GM12878 (cell line): ENCODE results near the gene GPATCH2L. TPM values are rescaled to one million over a fixed set of nuclear protein-coding genes. Genes with fewer than 3 reads are reported as not detected.

Experiments used
- ATAC-seq: fragments of 200-7000 bp; cut with Tn5 transposase; 3 replicates; pipeline ENCODE4 v1.9.1; 2020; ENCODE audit warnings: mild to moderate bottlenecking, moderate library complexity
- BruUV-seq: library from RNA; stranded (reverse); fragments of 400-500 nt; replicated peaks from 2 replicates; lab custom pipeline; 2021; lab: Mats Ljungman, UMichigan
- CTCF ChIA-PET: fragments of 300-600 bp; sonication (Branson Sonifier 250); formaldehyde crosslinking; extraction: SDS; loops from one replicate; lab custom pipeline; 2021; ENCODE audit warnings: inconsistent platforms; lab: Yijun Ruan, JAX
- POLR2A ChIA-PET: fragments of 350-600 bp; formaldehyde crosslinking; extraction: SDS; loops from one replicate; lab custom pipeline; 2021; ENCODE audit warnings: inconsistent platforms; lab: Charles Lee
- RAD21 ChIA-PET: fragments of 300-600 bp; sonication (Branson Sonifier 250); formaldehyde crosslinking; loops from one replicate; lab custom pipeline; 2023; ENCODE audit warnings: antibody characterized with exemption; ENCODE audit not compliant: unreplicated experiment; lab: Charles Lee
- SMC1A ChIA-PET: fragments of 300-600 bp; sonication (Branson Sonifier 250); formaldehyde crosslinking; loops from one replicate; lab custom pipeline; 2023; ENCODE audit not compliant: unreplicated experiment, uncharacterized antibody; lab: Charles Lee
- DNase-seq: peaks from one replicate; pipeline ENCODE4 v3.0.0-alpha.2; 2011; ENCODE audit warnings: low read depth, low spot score
- FAIRE-seq: peaks from 3 replicates; lab custom pipeline; 2011; peaks lifted over from hg19 to GRCh38; lab: Jason Lieb, UNC
- H2AFZ ChIP-seq: 2 replicates; pipeline ENCODE4 v1.6.0; 2011; ENCODE audit warnings: low read depth, low read length, control low read depth; ENCODE audit not compliant: control insufficient read depth
- H3K27ac ChIP-seq: 2 replicates; pipeline ENCODE4 v1.5.1; 2011; ENCODE audit warnings: control low read depth; ENCODE audit not compliant: control insufficient read depth, insufficient read depth
- H3K27me3 ChIP-seq, 2 experiments: replicated peaks in 1 of 2; 2 replicates each; pipeline versions ENCODE4 v1.6.0 to v1.6.1; 2011; ENCODE audit warnings: low read length in 1 of 2; ENCODE audit not compliant: control insufficient read depth in 2 of 2, insufficient read depth in 2 of 2
- H3K36me3 ChIP-seq, 2 experiments: 2 replicates each; pipeline ENCODE4 v1.5.1; 2011; ENCODE audit warnings: low read length in 1 of 2; ENCODE audit not compliant: control insufficient read depth in 2 of 2, insufficient read depth in 2 of 2
- H3K4me1 ChIP-seq: 2 replicates; pipeline ENCODE4 v1.6.1; 2011; ENCODE audit warnings: mild to moderate bottlenecking, low read length, moderate library complexity, mixed read lengths; ENCODE audit not compliant: control insufficient read depth, insufficient read depth
- H3K4me2 ChIP-seq: 2 replicates; pipeline ENCODE4 v1.6.0; 2011; ENCODE audit warnings: control low read depth; ENCODE audit not compliant: control insufficient read depth, insufficient read depth
- H3K4me3 ChIP-seq: fragments of 200-600 bp; sonication (generic); 2 replicates; pipeline ENCODE4 v1.5.1; 2016
- H3K79me2 ChIP-seq: 2 replicates; pipeline ENCODE4 v1.6.0; 2011; ENCODE audit warnings: low read length; ENCODE audit not compliant: control insufficient read depth, insufficient read depth
- H3K9ac ChIP-seq: 2 replicates; pipeline ENCODE4 v1.8.0; 2011; ENCODE audit warnings: low read length, control low read depth, mixed read lengths; ENCODE audit not compliant: control insufficient read depth, insufficient read depth
- H3K9me3 ChIP-seq: replicated peaks from 3 replicates; pipeline ENCODE4 v1.5.1; 2011; ENCODE audit warnings: mild to moderate bottlenecking, low read length; ENCODE audit not compliant: control insufficient read depth, insufficient read depth
- H4K20me1 ChIP-seq: 2 replicates; pipeline ENCODE4 v1.6.0; 2011; ENCODE audit not compliant: control insufficient read depth, insufficient read depth
- BACH1 ChIP-seq: fragments of 450-650 bp; IDR thresholded peaks from 2 replicates; pipeline ENCODE4 v1.6.1; 2017; ENCODE audit warnings: mild to moderate bottlenecking, borderline replicate concordance
- EED ChIP-seq: sonication (generic); IDR thresholded peaks from 2 replicates; pipeline ENCODE4 v1.6.1; 2016; ENCODE audit warnings: antibody characterized with exemption, low read depth
- HDGF ChIP-seq: fragments of 450-650 bp; IDR thresholded peaks from 2 replicates; pipeline ENCODE4 v1.6.1; 2016; ENCODE audit warnings: antibody characterized with exemption
- LARP7 ChIP-seq: fragments of 450-650 bp; IDR thresholded peaks from 2 replicates; pipeline ENCODE4 v1.6.1; 2017; ENCODE audit warnings: mild to moderate bottlenecking
- NR2F1 ChIP-seq: fragments of 450-650 bp; conservative IDR thresholded peaks from 2 replicates; pipeline ENCODE4 v1.6.1; 2017; ENCODE audit warnings: mild to moderate bottlenecking
- RUNX3 ChIP-seq: IDR thresholded peaks from 2 replicates; pipeline ENCODE4 v1.6.1; 2012; ENCODE audit warnings: low read length, inconsistent platforms
- TCF12 ChIP-seq: IDR thresholded peaks from 2 replicates; pipeline ENCODE4 v1.6.1; 2011; ENCODE audit warnings: low read depth, mild to moderate bottlenecking, low read length
- whole genome bisulfite sequencing: methylation state at CpG from one replicate; pipeline ENCODE4 v1.1.6; 2016; ENCODE audit warnings: low lambda C conversion rate; ENCODE audit not compliant: insufficient replicate concordance, insufficient coverage; ENCODE audit errors: missing lambda C conversion rate; 5-methylcytosine and 5-hydroxymethylcytosine counted together
- in situ Hi-C: fragments of 300-500 bp; cut with MboI; formaldehyde crosslinking; loops from 9 replicates; pipeline ENCODE4 v1.14.3; 2018; ENCODE audit warnings: mixed read lengths
- intact Hi-C: fragments of 100-400 bp; cut with micrococcal nuclease; formaldehyde crosslinking; loops from one replicate; pipeline ENCODE4 v1.14.2; 2022; ENCODE audit not compliant: unreplicated experiment
- polyA plus RNA-seq, 11 experiments: library from polyadenylated mRNA; depleted of rRNA in 4 of 11; unstranded in 6 of 11; stranded (reverse) in 5 of 11; fragments of >200 nt; fragmentation: Nextera tagmentation in 4 of 11; fragmentation: Illumina TruSeq in 1 of 11; extraction: Ambion mirVana in 4 of 11; extraction: Trizol in 1 of 11; gene quantifications; 1 replicate in 1 of 11; 2 replicates in 10 of 11; pipeline versions ENCODE4 v1.2.1 to v1.2.3, GENCODE V29; 2011 to 2016; ENCODE audit warnings: inconsistent platforms in 2 of 11, missing spikeins in 2 of 11, low read depth in 1 of 11
- total RNA-seq, 4 experiments: library from RNA; depleted of rRNA in 3 of 4; stranded (reverse); fragments of >200 nt in 3 of 4; fragmentation: Illumina TruSeq in 1 of 4; extraction: Trizol in 1 of 4; gene quantifications; 2 replicates each; pipeline versions ENCODE4 v1.2.1 to v1.2.3, GENCODE V29; 2013 to 2021
- TF ChIP-seq, protein P1 (sequence below): fragments of 450-650 bp; formaldehyde crosslinking; IDR thresholded peaks from 2 replicates; pipeline ENCODE4 v1.4.0; 2022; ENCODE audit warnings: mild to moderate bottlenecking, moderate library complexity

The GPATCH2L gene
- total and polyA plus RNA-seq, 10 of the 15 experiments (the other 5 are each of a cell fraction or from before 2014, with no cell fraction given), result 9.1 to 50.9 (median 24.4) TPM

DNA sequence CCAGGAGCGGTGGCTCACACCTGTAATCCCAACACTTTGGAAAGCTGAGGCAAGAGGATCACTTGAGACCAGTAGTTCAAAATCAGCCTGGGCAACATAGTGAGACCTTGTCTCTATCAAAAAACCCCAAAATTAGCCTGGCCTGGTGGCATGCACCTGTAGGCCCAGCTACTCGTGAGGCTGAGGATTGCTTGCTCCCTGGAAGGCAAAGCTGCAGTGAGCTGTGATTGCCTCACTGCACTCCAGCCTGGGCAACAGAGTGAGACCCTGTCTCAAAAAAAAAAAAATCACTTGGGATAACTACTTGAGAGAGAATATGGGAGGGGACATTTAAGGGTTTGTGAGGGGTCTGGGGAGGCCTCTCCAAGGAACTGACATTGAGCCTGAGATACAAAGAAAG is 109.0 kb downstream of the GPATCH2L start (continued):
- TF ChIP-seq, protein P1, sequence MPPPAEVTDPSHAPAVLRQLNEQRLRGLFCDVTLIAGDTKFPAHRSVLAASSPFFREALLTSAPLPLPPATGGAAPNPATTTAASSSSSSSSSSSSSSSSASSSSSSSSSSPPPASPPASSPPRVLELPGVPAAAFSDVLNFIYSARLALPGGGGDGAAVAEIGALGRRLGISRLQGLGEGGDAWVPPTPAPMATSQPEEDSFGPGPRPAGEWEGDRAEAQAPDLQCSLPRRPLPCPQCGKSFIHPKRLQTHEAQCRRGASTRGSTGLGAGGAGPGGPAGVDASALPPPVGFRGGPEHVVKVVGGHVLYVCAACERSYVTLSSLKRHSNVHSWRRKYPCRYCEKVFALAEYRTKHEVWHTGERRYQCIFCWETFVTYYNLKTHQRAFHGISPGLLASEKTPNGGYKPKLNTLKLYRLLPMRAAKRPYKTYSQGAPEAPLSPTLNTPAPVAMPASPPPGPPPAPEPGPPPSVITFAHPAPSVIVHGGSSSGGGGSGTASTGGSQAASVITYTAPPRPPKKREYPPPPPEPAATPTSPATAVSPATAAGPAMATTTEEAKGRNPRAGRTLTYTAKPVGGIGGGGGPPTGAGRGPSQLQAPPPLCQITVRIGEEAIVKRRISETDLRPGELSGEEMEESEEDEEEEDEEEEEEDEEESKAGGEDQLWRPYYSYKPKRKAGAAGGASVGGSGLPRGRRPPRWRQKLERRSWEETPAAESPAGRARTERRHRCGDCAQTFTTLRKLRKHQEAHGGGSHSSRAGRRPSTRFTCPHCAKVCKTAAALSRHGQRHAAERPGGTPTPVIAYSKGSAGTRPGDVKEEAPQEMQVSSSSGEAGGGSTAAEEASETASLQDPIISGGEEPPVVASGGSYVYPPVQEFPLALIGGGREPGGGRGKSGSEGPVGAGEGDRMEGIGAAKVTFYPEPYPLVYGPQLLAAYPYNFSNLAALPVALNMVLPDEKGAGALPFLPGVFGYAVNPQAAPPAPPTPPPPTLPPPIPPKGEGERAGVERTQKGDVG, result no peak
- TF ChIP-seq, all 136 proteins: peak for 0

DNA sequence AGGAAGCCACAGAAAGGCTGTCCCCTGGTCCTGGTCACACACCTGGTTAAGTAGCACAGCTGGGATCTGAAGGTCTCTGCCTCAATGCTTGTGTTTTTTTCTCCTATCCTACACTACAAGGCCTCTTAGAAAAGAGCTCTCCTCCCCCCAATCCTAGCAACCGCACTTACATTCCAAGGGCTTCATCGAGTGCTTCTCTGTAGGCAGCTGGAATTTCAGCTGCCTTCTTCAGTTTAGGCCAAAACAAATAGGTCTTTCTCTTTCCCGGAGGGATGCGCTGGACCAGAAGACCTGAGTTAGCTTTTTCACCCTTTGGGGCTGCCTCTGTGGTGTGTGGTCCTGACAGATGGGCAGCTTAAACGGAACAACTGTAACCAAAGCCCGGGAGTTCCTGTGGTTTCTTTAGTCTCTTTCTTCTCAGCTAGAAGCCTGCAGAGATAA is 109.7 kb downstream of the GPATCH2L start:
- TF ChIP-seq BACH1, result no peak
- TF ChIP-seq EED, result no peak
- TF ChIP-seq HDGF, result no peak
- no peak for TF ChIP-seq NR2F1
- TF ChIP-seq LARP7, result no peak
- peak; percentile 60 for TF ChIP-seq RUNX3
- TF ChIP-seq TCF12, result no peak
- intact Hi-C loops, result no loop called here
- Histone ChIP-seq H3K27me3 (no peaks in the 10 kb centered on the region), H2AFZ (no peak overlapping the region), H3K4me3 (no peak overlapping the region), H3K4me1 (0 out of 2 replicates have a peak, but pooled peaks cover 9% of the 10 kb centered on the region), H3K9me3 (no peaks in the 10 kb centered on the region), H3K79me2 (no peaks in the 10 kb centered on the region), H3K27ac (no peak overlapping the region), H3K4me2 (no peak overlapping the region), H3K9ac (no peak overlapping the region), H4K20me1 (no peaks in the 10 kb centered on the region), H3K36me3 (no peaks in the 10 kb centered on the region; a peak in 1 of 4 replicates)
- no peak for FAIRE-seq
- 39% methylated on average over 6 of the region's 6 CpGs for WGBS
- no peak for ATAC-seq
- CTCF ChIA-PET, result no interaction called here
- POLR2A ChIA-PET, result no interaction called here
- DNase-seq, result no peak
- RAD21 ChIA-PET, result interaction anchor here (1.1 kb wide), 1 partner anchor 76 kb away, joined by 3 read pairs; no protein-coding TSS in a partner anchor
- in situ Hi-C loops, result no loop called here
- no TSS peak for BruUV-seq
- SMC1A ChIA-PET, result interaction anchor here (1.7 kb wide), 1 partner anchor 22 kb away, joined by 7 read pairs; no protein-coding TSS in a partner anchor
